Brain microvascular endothelial cell (primary cell): ENCODE results near the gene CENPX.

Experiments used
- DNase-seq: peaks from one replicate; pipeline ENCODE4 v3.0.0-alpha.2; 2020
- H3K27ac ChIP-seq: fragments of 250-450 bp; sonication (Bioruptor Pico); 2 replicates; pipeline ENCODE4 v1.5.1; 2020; ENCODE audit warnings: mild to moderate bottlenecking, moderate library complexity
- H3K27me3 ChIP-seq: fragments of 250-450 bp; sonication (Bioruptor Pico); replicated peaks from 2 replicates; pipeline ENCODE4 v1.5.1; 2020; ENCODE audit warnings: mild to moderate bottlenecking
- H3K36me3 ChIP-seq: fragments of 250-450 bp; sonication (Bioruptor Pico); replicated peaks from 2 replicates; pipeline ENCODE4 v1.5.1; 2020; ENCODE audit warnings: mild to moderate bottlenecking
- H3K4me3 ChIP-seq: 2 replicates; pipeline ENCODE4 v1.5.1; 2011; ENCODE audit warnings: low read depth, mild to moderate bottlenecking, control low read depth, low read length, moderate library complexity
- in situ Hi-C: cut with HindIII; loops from 2 replicates; pipeline ENCODE4 v1.10.0; 2017; ENCODE audit warnings: low sequenced_read_pairs, low pct_ligation_motif_present
- TF ChIP-seq, protein P1 (sequence below): IDR thresholded peaks from 2 replicates; pipeline ENCODE4 v1.5.1; 2011; ENCODE audit warnings: low read depth, mild to moderate bottlenecking, moderate library complexity, low read length, control low read depth, inconsistent platforms; ENCODE audit errors: missing control alignments

The CENPX gene

DNA sequence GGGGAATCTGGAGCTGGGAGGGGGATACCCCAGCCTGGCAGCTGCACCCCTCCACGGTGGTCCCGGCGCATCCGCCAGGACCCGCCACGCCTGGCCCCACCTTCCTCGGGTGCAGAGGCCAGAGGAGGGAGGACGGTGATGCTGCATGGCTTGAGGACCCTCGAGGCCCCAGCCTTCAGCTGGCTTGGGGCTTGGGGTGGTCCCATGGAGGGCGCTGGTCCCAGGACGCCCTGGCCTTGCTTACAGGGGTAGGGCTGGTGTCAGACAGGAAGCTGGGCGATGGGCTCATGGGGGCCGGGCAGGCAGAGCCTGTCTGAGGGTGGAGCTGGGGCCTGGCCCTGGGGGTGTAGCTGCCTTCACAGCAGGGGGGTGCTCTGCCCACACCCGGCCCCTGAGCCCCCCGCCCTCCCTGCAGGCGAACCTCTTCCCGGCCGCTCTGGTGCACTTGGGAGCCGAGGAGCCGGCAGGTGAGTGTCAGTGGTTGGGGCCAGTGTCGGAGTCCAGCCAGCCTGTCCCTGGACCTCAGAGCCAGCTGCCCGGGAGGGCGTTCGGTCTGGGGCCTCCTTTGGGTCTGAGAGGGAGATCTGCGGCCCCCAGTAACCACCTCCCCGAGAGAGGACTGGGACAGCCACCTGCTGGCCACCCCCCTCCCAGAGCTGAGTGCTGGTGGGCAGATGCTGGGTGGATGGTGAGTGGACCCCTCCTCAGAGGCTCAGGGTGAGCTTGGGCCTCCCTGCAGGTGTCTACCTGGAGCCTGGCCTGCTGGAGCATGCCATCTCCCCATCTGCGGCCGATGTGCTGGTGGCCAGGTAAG lies 6.4 kb downstream of the CENPX start:
- Histone ChIP-seq H3K4me3 (no peak overlapping the region), H3K27me3 (no peaks in the 10 kb centered on the region), H3K36me3 (no peaks in the 10 kb centered on the region), H3K27ac (no peak overlapping the region)
- TF ChIP-seq, protein P1, sequence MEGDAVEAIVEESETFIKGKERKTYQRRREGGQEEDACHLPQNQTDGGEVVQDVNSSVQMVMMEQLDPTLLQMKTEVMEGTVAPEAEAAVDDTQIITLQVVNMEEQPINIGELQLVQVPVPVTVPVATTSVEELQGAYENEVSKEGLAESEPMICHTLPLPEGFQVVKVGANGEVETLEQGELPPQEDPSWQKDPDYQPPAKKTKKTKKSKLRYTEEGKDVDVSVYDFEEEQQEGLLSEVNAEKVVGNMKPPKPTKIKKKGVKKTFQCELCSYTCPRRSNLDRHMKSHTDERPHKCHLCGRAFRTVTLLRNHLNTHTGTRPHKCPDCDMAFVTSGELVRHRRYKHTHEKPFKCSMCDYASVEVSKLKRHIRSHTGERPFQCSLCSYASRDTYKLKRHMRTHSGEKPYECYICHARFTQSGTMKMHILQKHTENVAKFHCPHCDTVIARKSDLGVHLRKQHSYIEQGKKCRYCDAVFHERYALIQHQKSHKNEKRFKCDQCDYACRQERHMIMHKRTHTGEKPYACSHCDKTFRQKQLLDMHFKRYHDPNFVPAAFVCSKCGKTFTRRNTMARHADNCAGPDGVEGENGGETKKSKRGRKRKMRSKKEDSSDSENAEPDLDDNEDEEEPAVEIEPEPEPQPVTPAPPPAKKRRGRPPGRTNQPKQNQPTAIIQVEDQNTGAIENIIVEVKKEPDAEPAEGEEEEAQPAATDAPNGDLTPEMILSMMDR, result no peak
- DNase-seq, result no peak
- in situ Hi-C loops, result no loop called here

DNA sequence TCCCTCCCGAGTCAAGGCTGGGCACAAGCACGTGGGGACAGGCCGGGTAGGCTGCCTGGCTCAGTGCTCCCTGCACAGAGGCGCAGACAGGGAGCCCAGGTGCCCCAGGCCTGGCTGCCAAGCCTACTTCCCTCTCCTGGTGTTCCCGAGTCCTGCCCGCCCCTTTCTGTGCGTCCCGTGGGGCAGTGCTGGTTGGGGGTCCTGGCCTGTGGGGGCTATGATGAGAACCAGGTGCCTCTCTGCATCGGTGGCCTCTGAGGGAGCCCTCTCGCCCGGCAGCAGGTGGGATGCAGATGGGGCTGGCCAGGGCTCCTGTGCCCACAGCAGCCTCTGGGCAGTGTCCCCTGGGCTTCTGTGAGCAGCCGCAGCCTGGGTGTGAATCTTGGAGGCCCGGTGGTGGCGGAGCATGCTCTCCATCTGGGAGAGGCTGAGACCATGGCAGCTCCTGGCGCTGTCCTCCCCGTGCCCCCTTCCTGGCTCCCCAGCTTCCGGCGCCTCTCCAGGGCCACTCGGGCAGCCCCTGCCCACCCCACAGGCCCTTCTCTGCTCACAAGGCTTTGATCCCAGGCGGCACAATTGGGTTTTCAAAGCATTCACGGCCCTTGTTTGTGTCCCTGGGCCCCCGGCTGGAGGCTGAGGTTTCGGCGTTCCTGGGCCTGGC lies 7.2 kb downstream of the CENPX start:
- in situ Hi-C loops, result no loop called here
- TF ChIP-seq, protein P1, result no peak
- Histone ChIP-seq H3K4me3 (no peak overlapping the region), H3K36me3 (no peaks in the 10 kb centered on the region), H3K27ac (no peak overlapping the region), H3K27me3 (no peaks in the 10 kb centered on the region)
- DNase-seq, result no peak

- Histone ChIP-seq H3K4me3 (no peak overlapping the region), H3K36me3 (no peaks in the 10 kb centered on the region), H3K27me3 (no peaks in the 10 kb centered on the region), H3K27ac (no peak overlapping the region)
- no peak for DNase-seq
- in situ Hi-C loops, result no loop called here
- TF ChIP-seq, protein P1, result no peak
Measured at GRCh38 chr17:82014971-82015310, 7.7 kb downstream of the CENPX start.

- DNase-seq, result no peak
Measured at GRCh38 chr17:82014432-82014831, 8.2 kb downstream of the CENPX start.

GRCh38 chr17:82013772-82014321 lies 8.8 kb downstream of the CENPX start:
- Histone ChIP-seq H3K27me3 (no peaks in the 10 kb centered on the region), H3K27ac (no peak overlapping the region), H3K4me3 (no peak overlapping the region), H3K36me3 (no peaks in the 10 kb centered on the region)
- TF ChIP-seq, protein P1, result no peak
- in situ Hi-C loops, result no loop called here
- no peak for DNase-seq

More at GRCh38 chr17:82014432-82014831, 8.2 kb downstream of the CENPX start:
- TF ChIP-seq, protein P1, result no peak
- Histone ChIP-seq H3K27ac (no peak overlapping the region), H3K27me3 (no peaks in the 10 kb centered on the region), H3K36me3 (no peaks in the 10 kb centered on the region), H3K4me3 (no peak overlapping the region)
- in situ Hi-C loops, result no loop called here
